C1 segment of cervical spinal cord (tissue), 14 donors: Measurements from ENCODE around the gene SLC35F1.
"Not testable (repeated sequence)": the region's sequence is repeated elsewhere in the genome, so short reads cannot be mapped to it uniquely, and the experiment has no call there.

Experiments
- DNase-seq, 14 donors: peaks; one replicate each; lab custom pipeline; 2025; lab: John Stamatoyannopoulos, UW

The SLC35F1 gene

DNA sequence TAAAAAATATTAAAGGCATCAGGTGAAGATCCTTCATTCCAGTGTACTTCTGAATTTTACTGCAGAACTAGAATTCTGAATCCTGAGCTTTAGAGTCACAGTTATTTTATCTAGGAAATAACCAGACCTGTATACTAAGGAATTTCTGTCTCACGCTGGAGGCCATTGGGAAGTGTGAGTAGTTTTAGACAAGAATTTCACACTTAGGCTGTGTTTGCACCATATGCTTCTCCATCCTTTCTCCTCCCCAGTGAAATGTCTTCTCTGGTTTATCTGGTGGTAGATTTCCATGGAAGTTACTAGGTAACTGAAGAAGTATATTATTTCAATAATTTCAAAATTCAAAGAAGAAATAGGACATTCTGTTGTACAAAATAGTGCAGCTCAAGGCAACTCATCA, 83.1 kb downstream of the SLC35F1 start:
- no peak for DNase-seq

DNA sequence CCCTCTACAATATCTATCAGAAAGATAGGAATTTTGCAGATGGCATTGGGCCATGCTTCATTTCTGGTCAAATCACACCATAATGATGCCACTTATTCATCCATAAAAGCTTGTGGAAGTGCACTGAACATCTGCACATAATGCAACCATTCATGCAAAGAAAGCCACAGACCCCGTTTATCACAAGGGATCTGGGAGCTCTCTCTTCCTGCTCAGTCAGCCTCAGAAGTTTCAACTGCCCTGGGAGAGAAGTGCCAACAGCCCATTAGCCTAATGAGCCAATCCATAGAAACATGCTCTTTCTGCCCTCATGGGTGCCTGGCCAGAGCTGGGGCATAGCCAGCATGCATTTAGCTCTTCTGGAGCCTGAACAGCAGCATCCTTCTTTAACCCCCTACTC, 85.8 kb downstream of the SLC35F1 start:
- peak in 11 of 14 donors; percentile 13 to 42 (median 26) for DNase-seq

DNA sequence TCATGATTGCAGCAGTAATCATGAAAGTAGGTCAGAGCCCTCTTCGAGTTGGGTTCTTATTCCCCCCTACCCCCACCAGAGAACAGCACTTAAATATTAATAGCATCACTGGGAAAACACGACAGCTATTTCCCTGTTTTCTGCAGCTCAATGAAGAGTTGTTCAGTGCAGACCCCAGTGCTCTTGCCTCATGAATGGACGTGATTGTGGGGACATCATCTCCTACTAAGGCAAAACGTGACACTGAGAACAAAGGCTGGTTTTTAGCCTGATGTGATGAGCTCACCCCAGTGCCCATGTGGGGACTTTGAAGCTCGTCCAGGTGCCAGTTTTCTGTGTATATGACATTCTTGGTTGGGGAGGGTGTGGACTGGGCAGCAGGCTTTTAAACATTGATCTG, 105.9 kb downstream of the SLC35F1 start:
- peak in 7 of 14 donors; percentile 6 to 52 (median 28) for DNase-seq

DNA sequence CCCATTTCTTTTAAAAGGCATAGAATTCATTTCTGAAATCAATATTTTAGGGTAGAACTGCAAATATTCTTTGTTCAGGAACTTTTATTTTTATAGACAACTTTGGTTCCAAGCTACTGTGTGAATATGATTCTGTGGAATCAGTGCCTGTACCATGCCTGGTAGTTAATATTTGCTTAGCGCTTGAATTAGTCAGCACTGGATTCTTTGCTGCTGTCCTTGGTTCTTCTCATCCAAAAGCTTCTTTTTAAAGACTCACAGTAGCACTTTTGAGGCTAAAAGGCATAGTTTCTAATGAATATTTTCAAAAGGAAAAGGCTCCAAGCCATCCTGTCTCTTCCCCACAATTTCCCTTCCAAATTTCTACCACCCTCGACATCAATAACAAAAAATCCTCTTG, 109.5 kb downstream of the SLC35F1 start:
- no peak for DNase-seq

DNA sequence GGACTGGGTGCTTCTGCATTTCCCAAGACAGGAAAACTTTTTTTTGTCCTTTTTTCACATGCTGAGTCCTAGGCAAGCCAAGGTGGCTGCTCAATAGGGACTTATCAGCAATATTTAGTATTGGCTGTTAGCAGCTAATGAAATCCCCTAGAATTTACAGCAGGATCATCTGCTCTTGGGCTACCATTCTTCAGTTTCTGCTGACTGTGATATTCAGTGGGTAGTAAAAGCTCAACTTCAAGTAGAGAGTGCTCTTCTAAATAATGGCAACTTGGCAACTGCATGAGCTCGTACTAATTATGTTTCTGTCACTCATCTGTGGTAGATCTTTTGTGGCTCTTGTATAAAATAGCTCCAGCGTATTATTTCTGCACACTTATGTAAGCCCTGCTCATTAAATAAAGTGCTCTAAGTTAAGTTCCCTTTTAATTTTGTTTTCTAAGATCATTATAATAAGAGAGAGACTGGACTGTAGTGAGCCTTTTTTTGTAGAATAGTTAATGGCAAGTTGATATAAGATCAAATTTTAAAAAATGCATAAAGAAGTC, 110.3 kb downstream of the SLC35F1 start:
- DNase-seq: no peak

DNA sequence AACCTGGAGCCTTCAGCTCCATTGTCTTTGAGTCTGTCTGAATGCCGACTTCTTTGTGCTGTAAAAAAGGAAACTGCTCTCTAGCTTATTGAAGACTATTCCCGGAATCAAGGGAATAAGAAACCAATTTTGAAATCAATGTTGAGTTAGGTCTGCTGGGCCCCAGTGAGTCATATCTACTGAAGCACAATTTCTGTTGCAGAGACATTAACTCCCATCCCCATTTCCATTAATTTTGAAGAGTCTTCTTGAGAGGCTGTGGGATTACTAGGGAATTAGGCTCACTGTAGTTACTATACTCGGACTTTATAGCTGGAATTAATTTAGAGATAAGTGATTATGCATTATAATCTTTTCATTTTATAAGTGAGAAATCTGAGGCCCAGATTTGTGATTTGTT, 116.7 kb downstream of the SLC35F1 start:
- no peak for DNase-seq

DNA sequence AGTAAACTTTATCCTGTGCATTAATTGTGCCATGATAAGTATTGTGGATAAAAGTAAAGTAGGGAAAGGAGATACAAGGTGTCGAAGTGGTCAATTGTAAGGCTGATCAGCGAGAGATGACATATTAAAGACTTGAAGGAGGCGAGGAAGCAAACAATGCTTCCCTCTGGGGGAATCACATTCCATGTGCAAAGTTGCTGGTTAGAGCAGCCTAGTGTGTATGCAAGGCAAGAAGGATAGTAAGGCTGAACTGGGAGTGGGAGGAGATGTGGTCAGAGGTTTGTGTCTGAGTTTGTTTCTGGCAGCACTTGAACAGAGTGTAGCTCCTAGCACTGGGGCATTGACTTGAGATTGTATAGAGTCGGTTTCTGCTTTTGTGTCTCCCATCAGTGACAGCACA, 122.9 kb downstream of the SLC35F1 start:
- DNase-seq: no peak

DNA sequence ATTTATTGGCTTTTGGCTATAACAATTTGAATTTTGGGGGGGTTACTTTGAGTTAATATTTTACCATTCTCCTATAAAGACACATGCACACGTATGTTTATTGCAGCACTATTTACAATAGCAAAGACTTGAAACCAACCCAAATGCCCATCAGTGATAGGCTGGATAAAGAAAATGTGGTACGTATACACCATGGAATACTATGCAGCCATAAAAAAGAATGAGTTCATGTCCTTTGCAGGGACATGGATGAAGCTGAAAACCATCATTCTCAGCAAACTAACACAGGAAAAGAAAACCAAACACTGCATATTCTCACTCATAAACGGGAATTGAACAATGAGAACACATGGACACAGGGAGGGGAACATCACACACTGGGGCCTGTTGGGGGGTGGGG, 130.4 kb downstream of the SLC35F1 start:
- not testable (repeated sequence) for DNase-seq

DNA sequence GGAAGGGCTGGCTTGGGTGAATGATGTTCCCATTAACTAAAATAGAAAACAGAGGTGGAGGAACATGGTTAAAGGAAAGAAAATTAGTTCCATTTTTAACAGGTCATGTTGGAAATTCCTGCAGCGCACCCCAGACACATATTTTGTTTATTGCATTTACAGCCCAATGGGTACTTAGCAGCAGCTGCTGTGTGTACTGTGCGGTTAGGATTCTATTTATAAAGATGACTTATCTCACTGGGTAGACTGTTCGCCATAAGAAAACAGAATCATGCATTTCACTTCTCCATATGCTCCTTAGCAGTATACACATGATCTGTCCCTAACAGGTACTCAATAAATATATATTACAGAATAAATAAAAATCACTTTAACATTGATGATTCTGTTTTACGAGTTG, 135.8 kb downstream of the SLC35F1 start:
- no peak for DNase-seq

DNA sequence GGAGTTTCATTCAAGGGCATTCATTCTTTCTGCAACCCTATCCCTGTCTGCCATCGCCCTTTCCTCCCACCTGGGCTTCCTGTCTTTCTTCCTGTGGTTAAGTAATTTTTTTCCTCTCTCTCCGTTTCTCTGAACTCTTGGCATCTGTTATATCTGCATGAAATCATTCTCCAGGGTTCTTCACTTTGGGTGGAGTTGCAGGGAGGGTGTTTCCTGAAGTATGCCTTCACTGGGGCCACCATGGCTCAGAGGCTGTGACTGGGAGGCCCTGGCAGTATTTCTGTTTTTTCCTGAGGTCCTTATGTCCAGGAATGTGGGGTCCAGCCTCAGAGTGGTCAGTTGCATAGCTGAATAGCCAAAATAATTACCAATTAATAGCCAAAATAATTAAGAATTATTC, 137.2 kb downstream of the SLC35F1 start:
- no peak for DNase-seq

DNA sequence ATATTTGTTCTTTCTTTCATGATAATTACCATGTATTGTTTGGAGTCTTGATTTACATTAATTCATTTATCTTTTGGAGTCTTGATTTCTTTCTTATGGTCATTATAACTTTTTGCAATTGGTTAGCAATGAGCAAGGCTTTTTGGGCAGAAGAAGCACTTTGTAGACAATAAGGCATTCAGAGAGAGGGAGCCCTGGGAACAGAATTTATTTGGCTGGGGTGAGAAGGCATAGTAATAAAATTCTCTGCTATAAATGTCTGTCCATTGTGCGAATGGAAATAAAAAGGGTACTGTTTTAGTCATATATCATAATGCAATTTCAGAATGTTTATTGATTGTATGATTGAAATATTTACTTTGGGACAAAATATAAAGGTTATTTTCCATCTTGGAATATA, 147.0 kb downstream of the SLC35F1 start:
- DNase-seq: no peak

DNA sequence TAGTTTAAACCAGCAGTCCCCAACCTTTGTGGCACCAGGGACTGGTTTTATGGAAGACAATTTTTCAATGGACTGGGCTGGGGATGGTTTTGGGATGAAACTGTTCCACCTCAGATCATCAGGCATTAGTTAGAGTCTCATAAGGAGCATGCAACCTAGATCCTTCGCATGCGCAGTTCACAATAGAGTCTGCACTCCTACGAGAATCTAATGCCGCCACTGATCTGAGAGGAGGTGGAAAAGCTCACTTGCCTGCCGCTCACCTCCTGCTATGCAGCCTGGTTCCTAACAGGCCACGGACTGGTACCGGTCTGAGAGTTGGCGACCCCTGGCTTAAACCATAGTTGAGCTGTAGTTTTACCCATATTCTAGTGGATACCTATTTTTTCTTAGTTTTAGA, 154.6 kb downstream of the SLC35F1 start:
- DNase-seq: no peak

DNA sequence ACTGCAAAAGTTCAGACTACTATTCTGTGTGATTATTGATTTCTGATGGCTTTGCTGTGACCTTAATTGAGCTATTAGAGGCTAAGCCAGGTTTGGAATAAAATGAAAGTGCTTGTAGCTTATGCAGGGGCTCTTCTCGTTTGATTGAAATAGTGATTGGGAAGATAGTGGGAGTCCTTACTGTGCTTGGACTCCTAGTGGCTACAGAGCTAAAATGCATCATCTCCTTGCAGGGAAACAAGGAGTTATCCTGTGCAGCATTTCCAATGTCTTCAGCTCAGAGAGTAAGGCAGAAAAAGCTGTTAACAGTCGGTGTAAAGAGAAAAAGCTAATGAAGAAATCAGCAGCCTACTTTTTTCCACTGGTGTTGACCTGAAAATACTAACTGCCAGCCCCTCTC, 173.5 kb downstream of the SLC35F1 start:
- DNase-seq: no peak

DNA sequence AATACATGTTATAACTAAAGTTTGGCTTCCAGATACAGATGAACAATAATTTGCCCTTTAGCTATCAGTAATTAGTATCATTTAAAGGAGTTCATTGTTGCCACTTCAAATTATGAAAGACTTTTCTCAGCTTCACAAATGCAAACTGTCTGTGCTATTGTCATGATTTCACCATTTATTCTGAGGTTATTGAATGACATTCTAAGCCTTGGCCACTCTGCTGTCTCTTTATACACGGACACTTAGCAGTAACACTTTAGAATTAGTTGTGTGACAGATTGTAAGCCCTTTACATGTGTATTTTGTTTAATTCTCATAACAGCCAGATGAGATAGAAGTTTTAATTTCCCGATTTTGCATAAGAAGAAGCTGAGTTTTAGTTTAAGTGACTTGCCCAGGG, 176.6 kb downstream of the SLC35F1 start:
- DNase-seq: no peak

DNA sequence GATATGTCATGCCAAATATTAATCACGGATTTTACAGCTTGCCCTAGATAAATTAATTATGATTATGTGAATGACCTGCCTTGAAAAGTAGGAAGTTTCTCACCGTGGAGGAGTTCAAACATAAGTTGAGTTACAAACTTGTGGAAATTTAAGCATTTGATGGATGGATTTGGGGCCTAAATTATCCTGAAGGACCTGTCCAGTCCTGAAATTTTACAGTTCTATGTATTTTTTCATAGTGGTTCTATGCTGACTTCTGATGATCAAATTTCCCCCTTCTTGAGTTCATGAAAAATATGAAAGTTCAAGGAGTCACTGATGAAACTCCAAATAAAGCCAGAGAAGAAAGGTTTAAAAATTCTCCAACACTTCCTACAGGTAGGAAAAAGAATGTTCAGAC, 178.6 kb downstream of the SLC35F1 start:
- no peak for DNase-seq

DNA sequence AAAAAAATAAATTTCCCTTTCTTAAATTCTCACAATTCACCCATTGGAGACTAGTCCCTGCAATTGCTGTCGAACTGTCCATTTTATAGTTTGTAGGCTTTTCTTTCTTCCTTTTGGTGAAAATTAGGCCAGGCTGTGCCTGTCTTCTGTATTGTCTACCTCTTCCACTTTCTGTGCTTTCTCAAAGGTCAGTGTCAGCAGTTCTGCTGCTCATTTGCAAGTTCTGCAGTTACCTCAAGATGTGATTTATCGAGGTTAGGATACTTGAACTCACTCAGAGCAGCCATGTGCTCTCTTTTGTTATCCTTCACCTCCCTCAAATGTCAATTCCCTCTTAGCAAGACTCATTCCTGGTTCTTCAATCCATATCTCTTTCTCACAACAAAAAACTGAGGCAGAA, 179.1 kb downstream of the SLC35F1 start:
- DNase-seq: no peak

DNA sequence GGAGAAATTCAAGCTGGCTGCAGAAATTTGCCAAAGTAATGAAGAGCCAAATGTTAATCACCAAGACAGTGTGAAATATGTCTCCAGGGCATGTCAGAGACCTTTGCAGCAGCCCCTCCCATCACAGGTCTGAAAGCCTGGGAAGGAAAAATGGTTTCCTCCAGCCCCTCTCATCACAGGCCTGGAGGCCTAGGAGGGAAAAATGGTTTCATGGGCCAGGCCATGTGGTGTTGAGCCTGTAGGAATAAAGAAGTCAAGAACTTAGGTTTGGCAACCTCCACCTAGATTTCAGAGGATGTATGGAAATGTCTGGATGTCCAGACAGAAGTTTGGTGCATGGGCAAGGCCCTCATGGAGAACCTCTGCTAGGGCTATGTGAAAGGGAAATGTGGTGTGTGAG, 185.0 kb downstream of the SLC35F1 start:
- no peak for DNase-seq

DNA sequence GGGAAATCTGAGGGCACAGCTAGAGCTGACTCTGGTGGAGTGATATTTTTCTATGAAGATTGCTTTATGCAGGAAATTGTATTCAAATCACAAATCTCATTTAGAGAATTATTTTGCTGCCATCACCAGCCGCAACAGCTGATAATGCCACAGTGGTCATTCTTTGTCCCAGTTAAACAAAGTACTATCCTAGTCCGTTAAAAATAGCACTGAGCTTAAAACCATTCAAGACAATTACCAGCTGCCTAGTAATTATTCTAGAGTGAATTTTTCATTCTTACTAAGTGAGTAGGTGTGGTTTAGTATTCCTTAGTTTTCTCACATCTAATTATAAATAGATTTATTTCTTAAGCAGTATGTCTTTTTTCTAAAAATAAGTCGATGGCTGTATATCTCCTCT, 190.5 kb downstream of the SLC35F1 start:
- no peak for DNase-seq

DNA sequence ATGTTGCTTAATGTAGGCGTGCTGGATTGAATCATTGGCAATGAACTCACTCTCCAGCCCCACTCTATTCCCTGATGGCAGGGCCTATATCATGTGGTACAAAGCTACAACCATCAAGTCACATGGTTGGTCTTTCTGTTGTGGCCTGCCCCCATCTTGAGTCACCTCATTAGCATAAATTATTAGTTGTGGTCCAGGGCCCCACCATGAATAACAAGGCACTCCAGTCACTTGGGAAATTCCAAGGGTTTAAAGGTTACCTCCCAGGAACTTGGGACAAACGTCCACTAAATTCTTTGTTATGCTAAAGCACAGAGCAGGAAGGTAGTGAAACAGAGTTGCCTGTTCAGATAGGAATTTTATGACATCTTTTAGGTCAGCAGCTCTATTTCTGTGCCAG, 193.7 kb downstream of the SLC35F1 start:
- no peak for DNase-seq

DNA sequence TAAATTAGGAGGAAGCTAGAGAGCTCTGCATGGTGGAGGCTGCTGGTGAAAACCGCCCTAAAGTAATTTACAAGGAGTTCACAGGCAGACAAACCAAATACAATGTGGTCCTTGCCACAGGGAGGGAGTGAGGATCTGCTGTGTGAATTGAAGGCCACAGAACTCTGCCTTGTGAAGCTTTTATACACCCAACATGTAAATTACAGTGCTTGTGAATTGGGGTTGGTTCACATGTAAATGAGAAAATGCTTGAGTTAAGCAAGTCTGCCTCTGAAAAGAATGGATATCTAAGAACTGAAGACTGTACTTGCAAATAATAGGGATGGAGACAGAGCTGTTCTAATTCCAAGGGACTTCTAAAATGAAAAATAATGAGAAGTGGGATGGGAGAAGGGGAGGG, 194.2 kb downstream of the SLC35F1 start:
- no peak for DNase-seq

DNA sequence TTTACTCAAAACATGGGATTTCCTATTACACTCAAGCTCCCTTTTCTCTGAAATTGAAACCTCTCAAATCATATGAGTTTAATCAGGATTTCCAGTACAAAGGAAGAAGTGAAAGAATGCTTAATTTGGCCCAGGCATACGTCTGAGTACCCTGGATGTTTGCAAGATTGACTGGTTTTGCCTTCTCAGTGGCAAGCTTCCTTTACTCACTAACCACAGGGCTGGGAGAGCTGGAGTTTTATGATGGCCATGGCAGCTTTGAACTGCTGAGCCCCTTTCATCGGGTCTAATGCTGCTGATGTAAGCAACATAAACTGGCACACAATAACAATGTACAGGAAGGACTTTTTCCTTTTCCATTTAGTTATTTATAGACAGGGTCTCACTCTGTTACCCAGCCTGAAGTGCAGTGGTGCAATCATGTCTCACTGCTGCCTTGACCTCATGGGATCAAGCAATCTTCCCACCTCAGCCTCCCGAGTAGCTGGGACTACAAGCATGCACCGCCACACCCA, 194.8 kb downstream of the SLC35F1 start:
- no peak for DNase-seq

DNA sequence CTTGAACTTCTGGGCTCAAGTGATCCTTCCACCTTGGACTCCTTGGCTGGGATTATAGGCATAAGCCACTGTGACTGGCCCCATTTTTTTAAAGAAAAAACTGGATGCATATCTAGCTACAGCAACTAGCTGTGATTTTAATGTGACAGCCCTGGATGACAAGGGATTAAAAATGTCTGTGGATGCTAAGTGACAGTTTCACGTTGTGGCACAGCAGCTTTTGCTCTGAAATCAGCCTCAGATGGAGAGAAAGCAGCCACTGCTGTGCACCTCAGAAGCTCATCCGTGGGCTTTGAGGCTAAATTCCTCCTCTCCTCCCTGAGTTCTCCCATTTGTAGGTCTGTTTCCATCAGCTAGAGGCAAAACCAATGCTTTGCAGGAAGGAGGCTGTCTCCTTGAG, 195.3 kb downstream of the SLC35F1 start:
- no peak for DNase-seq

DNA sequence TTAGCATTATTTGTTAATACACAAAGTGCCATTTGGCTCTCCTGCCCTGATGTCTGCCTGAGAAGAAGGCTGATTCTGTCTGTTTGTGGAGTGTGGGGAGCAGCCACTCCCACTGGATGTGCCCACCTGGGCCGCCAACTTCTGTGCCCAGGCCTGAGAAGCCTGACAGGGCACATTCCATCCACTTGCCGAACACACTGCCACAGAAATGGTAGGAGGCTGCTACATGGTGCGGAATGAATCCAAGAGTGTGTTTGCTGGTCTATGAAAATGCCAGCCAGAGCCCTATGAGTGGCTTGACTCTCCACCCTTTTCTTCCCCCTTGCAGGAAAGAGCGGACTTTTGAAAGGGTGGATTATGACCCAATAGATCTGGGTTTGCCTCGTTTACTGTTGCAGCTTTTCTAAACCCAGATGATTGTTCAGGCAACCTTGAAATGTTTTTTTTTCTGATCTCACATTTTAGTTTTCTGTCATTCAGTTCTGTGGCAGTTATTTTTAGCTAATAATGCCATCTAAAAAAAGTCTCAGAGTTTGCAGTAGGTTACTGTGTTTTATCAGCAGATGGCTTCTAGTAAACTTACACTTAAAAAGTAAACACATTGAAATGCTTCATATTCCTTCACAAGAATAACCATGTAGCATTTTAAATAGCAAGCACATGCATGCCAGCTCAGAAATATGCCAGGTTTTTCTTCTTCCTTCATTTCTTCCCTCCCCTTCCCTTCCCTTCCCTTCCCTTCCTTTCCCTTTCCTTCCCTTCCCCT, 196.5 kb downstream of the SLC35F1 start:
- no peak for DNase-seq
